GM23338 (cell line): ENCODE measurements around the gene SFT2D1. TPM values are rescaled to one million over a fixed set of nuclear protein-coding genes. Genes with fewer than 3 reads are reported as not detected.

ENCODE experiments used
- ATAC-seq: fragments of 200-7000 bp; cut with Tn5 transposase; 3 replicates; pipeline ENCODE4 v1.9.1; 2020
- DNase-seq: peaks from one replicate; pipeline ENCODE4 v3.0.0-alpha.2; 2015; ENCODE audit warnings: low spot score
- H2AFZ ChIP-seq: fragments of 200-600 bp; sonication (generic); 2 replicates; pipeline ENCODE4 v1.8.0; 2016; ENCODE audit warnings: antibody characterized with exemption, mild to moderate bottlenecking, moderate library complexity
- H3F3A ChIP-seq: fragments of 200-600 bp; sonication (generic); replicated peaks from 2 replicates; pipeline ENCODE4 v1.8.0; 2017; ENCODE audit warnings: antibody characterized with exemption, mixed run types, low read depth
- H3K27ac ChIP-seq: fragments of 200-600 bp; sonication (generic); 2 replicates; pipeline ENCODE4 v1.6.1; 2016; ENCODE audit warnings: low read depth
- H3K27me3 ChIP-seq: fragments of 200-600 bp; sonication (generic); 2 replicates; pipeline ENCODE4 v1.8.0; 2016; ENCODE audit warnings: mild to moderate bottlenecking, mixed run types, moderate library complexity; ENCODE audit not compliant: insufficient read depth
- H3K36me3 ChIP-seq: fragments of 200-600 bp; sonication (generic); 2 replicates; pipeline ENCODE4 v1.8.0; 2016; ENCODE audit warnings: mild to moderate bottlenecking; ENCODE audit not compliant: insufficient read depth
- H3K4me1 ChIP-seq: fragments of 200-600 bp; sonication (generic); 2 replicates; pipeline ENCODE4 v1.8.0; 2016; ENCODE audit warnings: mild to moderate bottlenecking, moderate library complexity; ENCODE audit not compliant: insufficient read depth
- H3K4me2 ChIP-seq: fragments of 200-600 bp; sonication (generic); 2 replicates; pipeline ENCODE4 v1.7.1; 2017; ENCODE audit warnings: mixed run types
- H3K4me3 ChIP-seq: fragments of 200-600 bp; sonication (generic); 2 replicates; pipeline ENCODE4 v1.6.1; 2016; ENCODE audit warnings: mixed run types
- H3K79me2 ChIP-seq: fragments of 200-600 bp; sonication (generic); replicated peaks from 2 replicates; pipeline ENCODE4 v1.8.0; 2017; ENCODE audit warnings: mild to moderate bottlenecking; ENCODE audit not compliant: insufficient read depth
- H3K9me2 ChIP-seq: fragments of 200-600 bp; sonication (generic); 2 replicates; pipeline ENCODE4 v1.8.0; 2017; ENCODE audit not compliant: insufficient read depth
- H4K20me1 ChIP-seq: fragments of 200-600 bp; sonication (generic); replicated peaks from 2 replicates; pipeline ENCODE4 v1.8.0; 2017; ENCODE audit warnings: mild to moderate bottlenecking; ENCODE audit not compliant: insufficient read depth
- H3K27ac Mint-ChIP-seq: 2 replicates; pipeline ENCODE4 v1.8.0; 2020; ENCODE audit warnings: inconsistent platforms, mild to moderate bottlenecking, moderate library complexity, mixed read lengths
- H3K27me3 Mint-ChIP-seq: 3 replicates; pipeline ENCODE4 v1.8.0; 2022; ENCODE audit warnings: low read depth, mild to moderate bottlenecking, moderate library complexity, mixed read lengths, inconsistent platforms; ENCODE audit not compliant: insufficient read depth, poor library complexity
- H3K36me3 Mint-ChIP-seq: 3 replicates; pipeline ENCODE4 v1.8.0; 2021; ENCODE audit warnings: low read depth, mild to moderate bottlenecking, inconsistent platforms, moderate library complexity, mixed read lengths
- H3K4me1 Mint-ChIP-seq: 3 replicates; pipeline ENCODE4 v1.8.0; 2020; ENCODE audit warnings: mild to moderate bottlenecking, inconsistent platforms, mixed read lengths
- H3K4me3 Mint-ChIP-seq: 3 replicates; pipeline ENCODE4 v1.8.0; 2021; ENCODE audit warnings: moderate library complexity, mild to moderate bottlenecking, inconsistent platforms, mixed read lengths
- H3K9me3 Mint-ChIP-seq: 3 replicates; pipeline ENCODE4 v1.8.0; 2020; ENCODE audit warnings: moderate library complexity, mild to moderate bottlenecking, inconsistent platforms, mixed read lengths
- CREB1 ChIP-seq: fragments of 250-450 bp; sonication (Bioruptor Pico); IDR thresholded peaks from 2 replicates; pipeline ENCODE4 v1.5.0; 2020; ENCODE audit warnings: low read depth, mild to moderate bottlenecking, moderate library complexity
- CTCF ChIP-seq, 2 experiments: fragments of 200-600 bp in 1 of 2; sonication (generic) in 1 of 2; conservative IDR thresholded peaks; 2 replicates each; pipeline versions ENCODE4 v1.5.1 to v1.6.1; 2016 to 2017; ENCODE audit warnings: antibody characterized with exemption in 2 of 2, low read depth in 2 of 2, mild to moderate bottlenecking in 2 of 2, moderate library complexity in 1 of 2
- EZH2 ChIP-seq: fragments of 200-600 bp; sonication (generic); IDR thresholded peaks from one replicate; pipeline ENCODE4 v1.8.0; 2017; ENCODE audit warnings: antibody characterized with exemption, mild to moderate bottlenecking, low read depth; ENCODE audit not compliant: unreplicated experiment
- EZH2phosphoT487 ChIP-seq: fragments of 200-600 bp; sonication (generic); IDR thresholded peaks from one replicate; pipeline ENCODE4 v1.8.1; 2018; ENCODE audit warnings: antibody characterized with exemption; ENCODE audit not compliant: unreplicated experiment
- JUNB ChIP-seq: IDR thresholded peaks from one replicate; pipeline ENCODE4 v1.6.1; 2016; ENCODE audit warnings: antibody characterized with exemption; ENCODE audit not compliant: unreplicated experiment
- NANOG ChIP-seq: IDR thresholded peaks from 2 replicates; pipeline ENCODE4 v1.6.1; 2016; ENCODE audit warnings: antibody characterized with exemption, borderline replicate concordance
- POLR2AphosphoS5 ChIP-seq: IDR thresholded peaks from 2 replicates; pipeline ENCODE4 v1.6.1; 2016; ENCODE audit warnings: antibody characterized with exemption, low read depth
- REST ChIP-seq: IDR thresholded peaks from one replicate; pipeline ENCODE4 v1.6.1; 2018; ENCODE audit warnings: antibody characterized with exemption; ENCODE audit not compliant: unreplicated experiment
- STAT1 ChIP-seq: IDR thresholded peaks from one replicate; pipeline ENCODE4 v1.6.1; 2016; ENCODE audit warnings: antibody characterized with exemption; ENCODE audit not compliant: unreplicated experiment
- ZNF114 ChIP-seq: fragments of 250-450 bp; sonication (Bioruptor Pico); IDR thresholded peaks from 2 replicates; pipeline ENCODE4 v1.5.0; 2020; ENCODE audit warnings: mild to moderate bottlenecking, moderate library complexity
- ZNF331 ChIP-seq: fragments of 250-450 bp; sonication (Bioruptor Pico); IDR thresholded peaks from 2 replicates; pipeline ENCODE4 v1.5.0; 2020; ENCODE audit warnings: low read depth, mild to moderate bottlenecking, moderate library complexity
- ZNF462 ChIP-seq: fragments of 250-450 bp; sonication (Bioruptor Pico); IDR thresholded peaks from 2 replicates; pipeline ENCODE4 v1.5.0; 2020; ENCODE audit warnings: mild to moderate bottlenecking, moderate library complexity
- polyA plus RNA-seq: library from polyadenylated mRNA; unstranded; fragments of >200 nt; fragmentation: Nextera tagmentation; extraction: Ambion mirVana; gene quantifications from 2 replicates; pipeline ENCODE4 v1.2.1, GENCODE V29; 2016
- total RNA-seq: library from RNA; depleted of rRNA; stranded (reverse); fragments of >200 nt; shearing (Covaris generic); gene quantifications from 2 replicates; pipeline ENCODE4 v1.2.3, GENCODE V29; 2014

The SFT2D1 gene
- total and polyA plus RNA-seq, 2 experiments from 2014 or later = 74.7 to 120 TPM

GRCh38 chr6:166284640-166285039 is 57.7 kb downstream of the SFT2D1 start (continued):
- no peak for TF ChIP-seq ZNF331 (CRISPR knock-in tag)
- TF ChIP-seq CREB1 (CRISPR knock-in tag) = no peak
- no peak for TF ChIP-seq JUNB
- no peak for TF ChIP-seq NANOG
- TF ChIP-seq STAT1 = no peak
- TF ChIP-seq EZH2 = no peak

- H3K79me2 ChIP-seq = no peaks in the 10 kb centered on the region
- H3K4me1 ChIP-seq = no peaks in the 10 kb centered on the region
- peaks cover 8% of the 10 kb centered on the region for H3K4me1 Mint-ChIP-seq
- H3K4me3 Mint-ChIP-seq = no peak overlapping the region
- H3K27me3 ChIP-seq = no peaks in the 10 kb centered on the region
- no peak overlapping the region for H2AFZ ChIP-seq
- H3K27ac Mint-ChIP-seq = no peak overlapping the region
- H3K9me3 Mint-ChIP-seq = no peaks in the 10 kb centered on the region
- peaks cover 12% of the 10 kb centered on the region for H3F3A ChIP-seq
- H4K20me1 ChIP-seq = no peaks in the 10 kb centered on the region
- H3K27me3 Mint-ChIP-seq = peaks cover 15% of the 10 kb centered on the region
- no peak overlapping the region for H3K4me2 ChIP-seq
- DNase-seq (no peak), ATAC-seq (no peak)
- H3K9me2 ChIP-seq = no peaks in the 10 kb centered on the region
- H3K4me3 ChIP-seq = no peak overlapping the region
- H3K36me3 ChIP-seq = no peaks in the 10 kb centered on the region
- H3K27ac ChIP-seq = no peak overlapping the region
- H3K36me3 Mint-ChIP-seq = no peaks in the 10 kb centered on the region
- TF ChIP-seq CREB1 (CRISPR knock-in tag) (no peak), STAT1 (no peak), POLR2AphosphoS5 (no peak), REST (no peak), EZH2phosphoT487 (no peak), NANOG (no peak), JUNB (no peak), ZNF114 (no peak), EZH2 (no peak), CTCF (conservative IDR thresholded peaks at IDR 0.05; ENCODE audit: low read depth in 2 of 2) (no peak), ZNF462 (CRISPR knock-in tag) (no peak)
Measured at GRCh38 chr6:166282394-166283032, 59.8 kb downstream of the SFT2D1 start.
